Stimulated activated CD8-positive, alpha-beta memory T cell treated with anti-CD3 and anti-CD28 coated beads, Interleukin-15, amount 100 ng/mL, for 24 hours (primary cell): ENCODE data around the gene HSPA12B.

ENCODE experiments used
- DNase-seq: peaks from one replicate; pipeline ENCODE4 v3.0.0-alpha.2; 2020; ENCODE audit warnings: low read depth

Gene HSPA12B

DNA sequence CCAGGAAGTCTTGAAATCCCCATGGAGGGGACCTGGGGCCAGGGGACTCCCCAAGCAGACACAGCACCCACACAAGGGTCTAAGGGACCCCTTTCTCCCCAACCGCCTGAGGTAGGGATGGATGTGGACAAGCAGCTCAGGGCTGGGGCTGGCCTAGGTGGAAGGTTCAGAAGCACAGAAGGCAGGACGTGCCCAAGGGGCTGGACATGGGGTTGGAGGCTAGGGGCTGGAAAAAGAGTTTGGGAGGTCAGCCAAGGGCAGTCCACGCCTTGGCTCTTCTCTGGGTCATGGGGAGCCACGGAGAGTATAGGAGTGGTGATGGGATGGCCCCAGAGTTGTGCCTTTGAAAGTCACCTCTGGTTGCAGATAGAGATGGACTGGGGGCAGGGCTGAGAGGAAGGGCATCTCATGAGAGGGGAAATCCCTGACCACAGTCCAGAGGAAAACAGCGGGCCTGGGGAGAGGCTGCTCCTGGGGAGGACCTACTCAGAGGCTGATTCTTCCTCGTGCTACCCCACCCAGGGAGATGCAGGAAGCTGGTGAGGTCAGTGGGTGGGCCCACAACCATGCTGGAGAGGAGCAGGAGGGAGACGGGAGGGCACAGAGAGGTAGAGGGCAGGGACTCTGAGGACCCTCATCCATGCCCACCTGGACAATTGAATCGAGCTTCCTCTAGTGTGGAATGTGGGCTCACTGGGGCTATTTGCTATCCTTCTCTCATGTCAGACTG, 2.5 kb upstream of the HSPA12B start:
- no peak for DNase-seq

DNA sequence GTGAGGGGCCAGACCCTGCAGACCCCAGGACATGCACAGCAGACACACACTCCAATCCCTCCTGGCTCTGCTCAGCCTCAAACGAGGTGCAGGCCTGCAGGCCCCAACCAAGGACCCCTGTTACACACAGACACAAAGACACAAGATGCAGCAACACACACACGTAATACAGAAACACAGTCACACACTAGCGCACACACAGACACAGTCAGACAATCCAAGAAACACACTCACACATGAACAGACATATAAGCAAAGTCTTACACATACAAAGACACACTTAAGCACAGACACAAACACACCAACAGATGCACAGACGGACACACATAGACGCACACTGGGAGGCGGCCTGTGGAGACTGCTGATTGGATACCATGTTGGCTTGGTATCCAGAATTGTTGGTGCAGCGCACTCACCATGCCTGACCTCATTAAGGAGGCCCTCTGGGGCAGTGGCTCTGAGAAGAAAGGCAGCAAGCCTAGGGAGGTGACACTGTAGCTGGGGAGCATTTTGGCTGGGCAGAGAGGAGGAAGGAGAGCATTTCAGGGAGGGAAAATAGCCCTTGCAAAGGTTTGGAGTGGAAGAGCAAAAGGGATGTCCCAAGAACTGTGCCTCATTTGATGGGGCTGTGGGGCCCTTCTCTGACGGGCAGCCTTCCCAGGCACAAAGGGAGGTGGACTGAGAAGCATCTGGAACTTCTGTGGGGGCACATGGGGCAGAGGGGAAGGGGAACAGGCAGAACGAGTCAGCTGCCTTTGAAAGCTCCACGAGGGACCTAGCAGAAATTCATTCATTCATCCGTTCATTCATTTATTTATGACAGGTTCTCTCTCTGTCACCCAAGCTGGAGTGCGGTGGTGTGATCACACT, 1.4 kb upstream of the HSPA12B start:
- no peak for DNase-seq

DNA sequence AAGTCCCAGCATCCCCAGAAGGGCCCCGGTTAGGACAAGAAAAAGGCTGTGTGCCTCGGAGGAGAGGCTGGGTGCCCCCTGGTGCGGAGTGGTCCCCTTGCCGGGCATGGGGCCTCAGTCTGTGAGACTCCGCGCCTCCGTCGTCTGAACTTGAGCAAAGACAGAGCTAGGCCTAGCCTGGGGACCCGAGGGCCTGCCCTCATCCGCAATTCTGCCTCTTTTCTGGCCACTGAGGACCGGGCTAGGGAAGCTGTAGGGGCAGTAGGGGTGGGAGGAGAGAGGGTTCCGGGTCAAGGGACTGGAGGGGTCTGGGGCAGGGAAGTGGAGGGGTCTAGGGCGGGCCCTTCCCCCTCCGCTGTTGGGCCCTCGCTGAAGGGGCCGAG, 550 bp upstream of the HSPA12B start:
- no peak for DNase-seq

DNA sequence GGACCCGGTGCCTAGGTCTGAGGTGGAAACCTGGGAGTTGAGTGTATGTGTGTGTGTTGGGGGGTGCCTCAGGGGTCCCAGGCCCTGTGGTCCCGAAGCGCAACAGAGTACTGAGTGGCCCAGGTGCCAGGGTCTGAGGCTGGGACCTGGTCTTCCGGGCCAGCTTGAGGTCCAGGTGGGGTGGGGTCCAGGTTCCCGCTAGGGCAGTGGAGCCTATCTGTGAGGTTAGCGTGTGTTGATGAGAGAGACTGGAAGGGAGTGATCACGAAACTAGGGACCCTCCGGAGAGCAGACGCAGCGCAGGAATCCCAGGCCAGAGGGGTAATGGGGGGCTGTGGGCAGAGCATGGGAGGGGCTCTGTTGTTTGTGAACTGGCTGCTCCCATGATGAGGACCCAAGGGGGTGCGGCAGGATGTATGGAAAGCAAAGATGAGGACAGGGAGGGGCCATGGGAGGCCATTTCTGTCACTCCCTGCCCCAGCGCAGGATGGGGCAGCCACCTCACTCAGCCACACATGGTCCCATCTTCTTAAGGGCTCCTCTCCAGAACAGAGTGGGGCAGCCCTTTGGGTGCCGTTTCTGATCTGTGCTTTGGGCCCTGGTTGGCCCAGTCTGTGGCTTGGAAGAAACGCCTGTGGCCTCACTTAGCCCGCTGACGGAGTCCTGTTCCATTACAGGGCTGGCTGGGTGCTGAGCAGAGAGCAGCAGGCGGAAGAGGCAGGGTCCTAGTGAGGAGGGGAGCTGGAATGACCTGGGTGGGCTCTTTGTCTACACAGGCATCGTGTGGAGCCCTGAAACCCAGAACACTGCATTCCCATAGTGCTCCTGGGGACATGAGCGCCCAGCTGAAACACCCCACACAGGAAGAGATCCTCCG, 872 bp downstream of the HSPA12B start:
- DNase-seq, result no peak

DNA sequence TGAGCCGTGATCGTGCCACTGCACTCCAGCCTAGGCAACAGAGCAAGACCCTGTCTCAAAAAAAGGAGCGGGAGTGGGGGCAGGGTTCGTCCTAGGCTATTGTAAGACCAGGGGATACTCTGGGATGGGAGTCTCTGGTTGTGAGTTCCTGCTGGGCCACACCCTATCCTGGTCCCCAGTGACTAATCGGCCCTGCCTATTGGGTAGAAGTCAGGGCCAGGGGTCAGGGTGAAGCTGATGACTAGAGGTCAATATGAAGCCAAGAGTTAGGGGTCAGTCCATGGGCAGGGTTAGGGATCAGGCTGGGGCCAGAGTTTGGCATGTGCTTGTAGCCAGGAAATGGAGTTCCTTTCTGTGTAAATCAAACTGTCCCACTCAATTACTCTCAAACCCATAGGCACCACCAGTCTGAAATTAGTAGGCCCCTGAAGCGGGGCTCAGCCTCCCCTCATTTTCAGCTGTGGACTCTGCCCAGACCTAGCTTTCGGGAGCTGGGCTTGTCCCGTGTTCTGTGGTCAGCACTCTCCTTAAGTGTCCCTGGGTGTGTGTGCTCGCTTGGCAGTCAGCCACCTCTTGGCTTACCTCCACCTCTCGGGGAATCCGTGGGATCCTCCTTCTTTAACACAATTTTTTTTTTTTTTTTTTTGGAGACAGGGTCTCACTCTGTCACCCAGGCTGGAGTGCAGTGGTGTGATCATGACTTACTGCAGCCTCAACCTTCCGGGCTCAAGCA, 1.8 kb downstream of the HSPA12B start:
- DNase-seq, result no peak

DNA sequence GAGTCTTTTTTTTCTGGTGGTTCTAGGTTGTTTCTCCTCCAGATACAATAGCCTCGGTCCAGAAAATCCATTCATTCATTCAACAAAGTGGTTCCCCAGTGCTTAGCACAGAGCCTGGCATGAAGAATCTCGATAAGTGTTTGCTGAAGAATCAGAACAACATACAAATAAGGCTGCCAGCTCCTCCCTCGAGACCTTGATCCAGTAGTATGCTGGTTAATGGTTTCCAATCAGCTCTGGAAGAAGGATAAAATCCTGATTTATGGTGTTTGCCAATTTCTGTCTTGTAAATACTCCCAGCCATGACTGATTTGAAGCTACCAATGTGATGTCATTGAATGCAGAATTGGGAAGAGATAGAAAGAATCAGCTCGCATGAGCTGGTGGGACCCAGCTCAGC, 3.3 kb downstream of the HSPA12B start:
- no peak for DNase-seq

DNA sequence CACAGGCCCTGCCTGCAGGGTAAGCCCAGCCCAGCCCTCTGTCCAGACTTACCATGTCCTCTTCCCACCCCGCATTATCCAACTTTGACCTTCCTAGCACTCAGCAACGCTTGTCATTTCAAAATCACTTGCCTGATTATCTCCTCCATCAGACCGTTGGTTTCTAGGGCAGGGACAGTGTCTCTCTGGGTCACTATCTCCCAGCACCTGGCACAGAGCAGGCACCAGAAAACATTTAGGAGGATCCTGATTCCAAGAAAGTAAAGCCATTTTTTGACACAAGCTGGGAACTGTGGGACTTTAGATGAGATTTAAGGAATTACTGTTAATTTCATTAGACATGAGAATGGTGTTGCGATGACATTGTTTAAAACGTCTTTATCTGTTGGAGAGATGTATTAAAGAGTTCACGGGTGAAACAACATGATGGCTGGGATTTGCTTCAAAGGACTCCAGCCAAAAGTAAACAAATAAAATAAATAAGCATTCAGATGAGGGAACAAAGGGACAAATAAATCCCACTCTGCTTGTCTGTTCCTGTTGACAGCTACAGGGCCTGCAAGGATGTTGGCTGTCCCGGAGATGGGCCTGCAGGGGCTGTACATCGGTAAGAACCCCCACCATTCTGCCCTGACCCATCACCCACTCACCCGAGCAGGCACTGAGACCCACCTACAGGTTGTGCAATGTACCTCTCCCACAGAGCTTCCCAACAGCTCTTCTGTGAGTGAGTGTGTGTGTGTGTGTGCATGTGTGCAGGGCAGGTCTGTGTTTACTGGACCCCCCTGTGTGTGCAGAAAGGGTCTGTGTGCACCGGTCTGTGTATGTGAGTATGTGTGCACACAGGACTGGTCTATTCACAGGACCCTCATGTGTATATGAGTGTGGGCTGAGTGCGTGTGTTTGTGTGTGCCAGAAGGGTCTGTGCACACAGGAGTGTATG, 5.9 kb downstream of the HSPA12B start:
- no peak for DNase-seq

DNA sequence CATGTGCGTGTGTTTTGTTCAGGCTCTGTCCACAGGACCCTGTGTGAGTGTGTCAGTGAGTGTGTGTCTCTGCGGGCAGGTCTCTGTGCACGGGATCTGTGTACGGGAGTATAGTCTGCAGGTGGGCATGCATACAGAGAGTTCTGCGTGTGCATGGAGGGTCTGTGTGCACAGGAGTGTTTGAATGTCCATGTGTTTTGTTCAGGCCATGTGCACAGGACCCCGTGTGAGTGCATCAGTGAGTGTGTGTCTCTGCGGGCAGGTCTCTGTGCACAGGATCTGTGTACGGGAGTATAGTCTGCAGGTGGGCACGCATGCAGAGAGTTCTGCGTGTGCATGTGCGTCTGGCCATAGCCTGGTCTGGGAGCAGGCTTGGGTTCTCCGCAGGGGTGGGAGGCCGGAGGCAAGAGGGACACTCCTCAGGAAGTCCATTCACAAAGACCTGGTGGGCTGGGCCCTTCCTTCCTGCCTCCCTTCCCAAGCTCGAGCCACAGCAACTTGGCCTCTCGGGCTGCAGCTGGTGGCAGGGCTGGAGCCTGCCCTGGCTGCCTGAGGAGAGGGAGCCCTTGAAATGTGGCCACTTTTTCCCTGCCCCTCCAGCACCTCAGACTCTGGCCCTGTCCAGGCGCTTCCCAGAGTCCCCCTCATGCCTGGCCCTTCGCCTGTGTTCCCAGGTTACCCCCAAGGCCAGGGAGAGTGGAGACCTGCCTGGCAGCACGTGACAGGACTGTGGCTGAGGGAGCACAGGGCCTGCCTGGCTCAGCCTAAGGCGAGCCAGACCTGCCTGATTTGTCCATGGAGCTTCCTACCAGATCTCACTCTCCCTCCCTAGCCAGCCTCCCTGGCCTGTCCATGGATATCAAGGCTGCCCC, 6.8 kb downstream of the HSPA12B start:
- DNase-seq, result no peak

DNA sequence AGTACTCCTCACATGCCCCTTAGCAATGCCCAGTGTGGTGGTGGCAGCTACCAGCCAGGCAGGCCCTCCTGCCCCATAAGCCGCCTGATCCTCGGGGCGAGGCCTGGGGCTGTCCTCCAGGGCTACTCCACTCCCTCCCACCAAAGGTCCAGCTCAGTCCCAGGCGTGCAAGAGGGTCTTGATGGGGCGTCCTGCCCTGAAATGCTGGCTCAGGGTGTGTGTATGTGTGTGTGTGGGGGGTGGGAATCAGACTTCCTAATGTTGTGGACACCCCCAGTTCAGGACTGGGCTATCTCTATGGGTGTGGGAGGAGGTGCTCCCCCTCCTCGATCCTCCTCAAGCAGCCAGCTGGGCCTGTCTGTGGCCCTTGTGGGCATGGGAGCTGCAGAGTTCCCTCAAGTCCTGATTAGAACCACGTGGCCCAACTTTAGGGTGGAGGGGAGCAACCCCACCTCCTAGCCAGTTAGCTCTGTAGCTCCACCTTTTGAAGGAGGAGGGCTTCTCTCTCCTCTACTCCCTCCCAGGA, 7.5 kb downstream of the HSPA12B start:
- DNase-seq, result no peak

DNA sequence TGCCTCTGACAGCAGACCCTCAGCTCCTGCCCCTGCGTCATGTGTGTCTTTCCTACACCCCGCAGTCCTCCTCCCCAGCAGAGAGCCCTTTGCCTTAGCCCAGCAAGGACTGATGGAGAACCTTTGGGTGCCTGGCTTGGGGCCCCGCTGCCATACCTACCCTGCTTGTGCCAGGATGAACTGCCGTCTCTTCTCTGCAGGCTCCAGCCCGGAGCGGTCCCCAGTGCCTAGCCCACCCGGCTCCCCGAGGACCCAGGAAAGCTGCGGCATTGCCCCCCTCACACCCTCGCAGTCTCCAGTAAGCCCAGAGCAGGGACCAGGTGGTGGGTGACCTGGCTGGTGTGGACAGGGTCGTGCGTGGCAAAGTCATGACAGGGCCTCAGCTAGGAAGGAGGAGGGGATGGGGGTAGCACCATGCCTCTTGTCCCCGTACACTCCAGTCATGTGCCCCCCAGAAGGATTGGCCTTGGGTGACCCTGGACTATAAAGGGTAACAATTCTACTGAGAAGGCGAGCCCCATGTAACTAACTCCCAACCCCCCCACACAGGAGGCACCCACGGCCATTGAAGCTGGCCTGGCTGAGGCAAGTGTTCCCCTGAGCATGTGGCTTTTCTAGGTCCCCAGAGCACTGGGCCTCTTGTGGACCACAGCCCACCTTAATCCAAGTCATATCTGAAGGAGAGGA, 8.3 kb downstream of the HSPA12B start:
- DNase-seq, result no peak

DNA sequence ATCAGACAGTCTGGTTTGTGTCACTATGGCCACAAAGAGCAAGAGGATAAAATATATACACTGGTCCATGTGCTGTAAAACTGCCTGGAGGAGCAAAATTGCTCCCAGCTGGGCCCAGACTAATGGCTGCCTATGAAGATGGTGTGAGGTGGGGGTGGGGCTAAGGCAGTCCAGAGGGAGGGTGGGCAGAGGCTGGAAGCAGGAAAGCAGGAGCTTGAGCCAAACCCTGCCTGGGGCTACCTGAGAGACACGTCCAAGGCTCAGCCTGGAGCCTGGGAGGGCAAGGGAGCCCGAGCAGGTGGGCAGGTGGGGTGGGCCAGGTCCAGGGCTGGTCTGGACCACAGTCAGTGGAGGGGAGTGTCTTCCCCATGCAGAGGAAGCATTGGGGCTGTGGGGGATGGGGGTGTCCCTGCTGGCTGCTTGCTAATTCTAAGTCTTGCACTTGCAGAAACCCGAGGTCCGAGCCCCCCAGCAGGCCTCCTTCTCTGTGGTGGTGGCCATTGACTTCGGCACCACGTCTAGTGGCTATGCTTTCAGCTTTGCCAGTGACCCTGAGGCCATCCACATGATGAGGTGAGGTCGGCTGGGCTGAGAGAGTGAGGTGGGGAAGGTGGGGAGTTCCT, 9.5 kb downstream of the HSPA12B start:
- no peak for DNase-seq

DNA sequence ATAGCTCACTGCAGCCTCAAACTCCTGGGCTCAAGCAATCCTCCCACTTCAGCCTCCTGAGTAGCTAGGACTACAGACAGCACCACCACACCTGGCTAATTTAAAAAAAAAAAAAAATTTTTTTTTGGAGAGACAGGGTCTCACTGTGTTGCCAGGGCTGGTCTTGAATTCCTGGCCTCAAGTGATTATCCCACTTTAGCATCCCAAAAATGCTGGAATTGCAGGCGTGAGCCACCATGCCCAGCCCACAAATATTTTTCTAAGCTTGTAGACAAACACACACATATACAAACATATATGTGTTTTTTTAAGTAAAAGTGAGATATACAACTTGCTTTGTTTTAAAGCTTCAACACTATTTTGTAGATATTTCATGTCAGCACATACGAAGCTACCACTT, 10.8 kb downstream of the HSPA12B start:
- DNase-seq, result no peak

DNA sequence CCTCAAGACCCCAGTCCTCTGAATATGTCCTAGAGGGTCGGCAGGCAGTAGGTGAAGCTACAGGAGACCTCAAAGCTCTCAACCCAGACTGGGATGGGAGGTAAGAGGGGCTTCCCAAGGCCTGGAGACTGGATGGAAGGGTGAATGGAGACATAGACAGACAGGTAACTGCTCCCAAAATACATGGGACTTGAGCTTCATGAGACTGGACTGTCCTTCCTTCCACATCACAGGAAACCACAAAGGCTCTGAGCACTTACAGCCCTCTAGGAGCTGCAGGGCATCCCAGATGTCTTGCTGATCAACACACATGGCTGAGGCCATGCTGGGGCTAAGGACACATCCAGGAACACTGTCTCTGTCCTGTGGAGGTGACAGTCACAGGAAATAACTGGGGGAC, 11.6 kb downstream of the HSPA12B start:
- no peak for DNase-seq

DNA sequence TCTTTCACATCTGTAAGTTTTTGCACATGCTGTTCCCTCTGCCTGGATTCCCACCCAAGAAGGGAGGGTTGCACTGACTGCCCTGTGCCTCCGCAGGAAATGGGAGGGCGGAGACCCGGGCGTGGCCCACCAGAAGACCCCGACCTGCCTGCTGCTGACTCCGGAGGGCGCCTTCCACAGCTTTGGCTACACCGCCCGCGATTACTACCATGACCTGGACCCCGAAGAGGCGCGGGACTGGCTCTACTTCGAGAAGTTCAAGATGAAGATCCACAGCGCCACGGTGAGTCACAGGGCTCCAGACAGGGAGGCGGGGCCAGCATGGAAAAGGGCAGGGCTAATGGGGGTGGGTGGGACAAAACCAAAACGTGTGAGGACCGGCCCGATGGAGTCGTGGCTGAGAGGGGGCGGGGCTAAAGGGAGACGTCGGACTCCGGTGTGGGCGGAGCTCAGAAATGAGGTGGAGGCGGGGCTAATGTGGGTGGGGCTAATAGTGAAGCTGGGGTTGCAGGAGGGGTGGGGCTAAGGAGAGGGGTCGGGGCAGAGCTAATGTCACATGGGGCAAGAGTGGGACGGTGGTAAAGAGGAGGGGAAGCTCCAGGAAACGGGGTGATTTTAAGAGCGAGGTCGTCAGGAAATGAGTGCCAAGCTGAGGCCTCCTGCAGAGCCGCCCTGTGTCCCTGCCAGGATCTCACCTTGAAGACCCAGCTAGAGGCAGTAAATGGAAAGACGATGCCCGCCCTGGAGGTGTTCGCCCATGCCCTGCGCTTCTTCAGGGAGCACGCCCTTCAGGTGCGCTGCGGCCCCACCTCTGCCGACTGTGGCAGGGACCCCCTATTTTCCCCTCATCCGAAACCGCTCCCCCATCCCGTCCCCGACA, 12.6 kb downstream of the HSPA12B start:
- DNase-seq, result peak; percentile 28

DNA sequence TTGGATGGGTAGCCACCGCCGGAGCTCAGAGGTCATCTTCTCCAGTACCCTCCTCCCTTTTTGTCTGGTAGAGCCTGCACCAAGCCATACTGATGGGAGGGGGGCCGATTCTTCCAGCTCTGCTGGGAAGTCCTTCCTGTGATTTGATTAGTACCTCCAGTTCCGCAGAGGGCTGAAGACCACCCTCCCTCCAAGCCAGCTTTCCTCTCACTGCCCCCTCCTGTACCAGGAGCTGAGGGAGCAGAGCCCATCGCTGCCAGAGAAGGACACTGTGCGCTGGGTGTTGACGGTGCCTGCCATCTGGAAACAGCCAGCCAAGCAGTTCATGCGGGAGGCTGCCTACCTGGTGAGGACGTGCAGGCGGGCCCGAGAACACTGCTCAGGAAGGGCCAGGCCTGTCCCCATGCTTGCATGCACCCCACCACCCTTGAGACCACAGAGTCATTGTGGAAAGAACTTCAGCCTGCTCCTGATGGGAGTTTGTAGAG, 13.2 kb downstream of the HSPA12B start:
- no peak for DNase-seq

DNA sequence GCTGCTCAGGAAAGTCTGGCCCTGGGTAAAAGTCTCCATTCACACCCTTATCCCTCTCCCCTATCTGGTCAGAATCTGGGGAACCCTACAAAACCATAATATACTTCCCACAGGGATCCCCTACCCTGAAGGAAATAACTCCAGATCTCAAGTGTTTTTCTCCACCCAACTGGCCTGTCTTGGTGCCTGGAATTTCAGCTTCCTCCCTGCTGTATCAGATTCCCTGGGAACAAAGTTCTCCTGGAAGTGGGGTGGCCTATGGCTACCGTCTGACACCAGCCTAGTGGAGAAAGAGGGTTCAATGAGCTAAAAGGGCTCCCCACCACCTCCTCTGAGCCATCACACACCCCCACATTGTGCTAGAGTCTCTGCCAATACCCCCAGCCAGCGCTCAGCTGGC, 15.0 kb downstream of the HSPA12B start:
- DNase-seq, result no peak

DNA sequence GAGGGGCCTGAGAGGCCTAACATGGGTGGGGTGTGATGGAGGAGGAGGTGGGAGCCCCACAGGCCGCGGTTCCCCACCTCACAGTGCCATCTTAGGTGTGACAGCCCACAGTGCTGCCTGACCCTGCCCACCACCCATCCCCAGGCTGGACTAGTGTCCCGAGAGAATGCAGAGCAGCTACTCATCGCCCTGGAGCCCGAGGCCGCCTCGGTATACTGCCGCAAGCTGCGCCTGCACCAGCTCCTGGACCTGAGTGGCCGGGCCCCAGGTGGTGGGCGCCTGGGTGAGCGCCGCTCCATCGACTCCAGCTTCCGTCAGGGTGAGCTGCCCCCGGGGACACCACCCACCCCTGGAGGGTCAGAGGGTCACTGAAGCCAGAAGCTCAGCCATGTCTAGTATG, 15.6 kb downstream of the HSPA12B start:
- no peak for DNase-seq
